Right ventricle myocardium inferior (tissue), 1 donor: ENCODE results near the gene RYR3. TPM values are rescaled to one million over a fixed set of nuclear protein-coding genes. Genes with fewer than 3 reads are reported as not detected.

ENCODE experiments used
- ATAC-seq: fragments of 200-7000 bp; cut with Tn5 transposase; one replicate; pipeline ENCODE4 v1.9.1; 2020; ENCODE audit warnings: mild to moderate bottlenecking, moderate library complexity
- DNase-seq: peaks from one replicate; pipeline ENCODE4 v3.0.0; 2021; ENCODE audit errors: missing footprints
- intact Hi-C: fragments of 100-400 bp; cut with DNase I; formaldehyde crosslinking; loops from one replicate; pipeline ENCODE4 v1.11.0; 2022
- total RNA-seq: library from RNA; stranded (reverse); fragmentation: NEBNext Ultra II Directional; extraction: Animal tissue kit (Norgen Biotek cat#: 25700); gene quantifications from one replicate; pipeline ENCODE4 v1.2.1, GENCODE V29; 2021
- donor health status: DM: no; HTN: yes; CAD: no; lungs with severe emphysema.

RYR3 gene
- total RNA-seq, 1 donor from 2014 or later = not detected

- peak; percentile 31 for ATAC-seq
- DNase-seq = no peak
- intact Hi-C loops = no loop called here
Measured at GRCh38 chr15:33654860-33655259, 344.1 kb downstream of the RYR3 start.

- DNase-seq (no peak), ATAC-seq (no peak)
- intact Hi-C loops = no loop called here
Measured at GRCh38 chr15:33655488-33655887, 344.7 kb downstream of the RYR3 start.

DNA sequence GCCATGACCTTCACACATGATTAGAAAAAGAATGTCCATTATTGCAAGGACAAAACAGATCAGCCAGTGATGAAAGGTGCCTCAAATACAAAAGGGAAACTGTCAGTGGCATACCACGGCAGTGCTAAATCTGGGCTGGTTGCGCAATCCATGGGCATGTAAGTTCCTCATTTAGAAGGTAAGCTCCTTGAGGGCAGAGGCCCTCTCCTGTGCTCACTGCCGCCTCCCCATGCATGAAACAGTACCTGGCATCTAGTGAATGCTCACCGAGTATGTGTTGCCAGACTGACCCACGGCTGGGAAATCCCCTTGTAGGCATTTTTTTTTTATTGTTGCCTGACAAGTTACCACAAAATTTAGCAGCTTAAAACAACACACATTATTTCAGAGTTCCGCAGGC, 345.4 kb downstream of the RYR3 start:
- no peak for DNase-seq
- intact Hi-C loops = no loop called here
- ATAC-seq = no peak

GRCh38 chr15:33660151-33660550, 349.4 kb downstream of the RYR3 start:
- intact Hi-C loops = no loop called here
- ATAC-seq = no peak

GRCh38 chr15:33662014-33662413, 351.2 kb downstream of the RYR3 start:
- ATAC-seq = no peak
- intact Hi-C loops = no loop called here
- no peak for DNase-seq

More at GRCh38 chr15:33660151-33660550, 349.4 kb downstream of the RYR3 start:
- no peak for DNase-seq

- no peak for ATAC-seq
- intact Hi-C loops = no loop called here
- no peak for DNase-seq
Measured at GRCh38 chr15:33664947-33665346, 354.2 kb downstream of the RYR3 start.

- intact Hi-C loops = no loop called here
- DNase-seq = no peak
Measured at GRCh38 chr15:33670567-33670966, 359.8 kb downstream of the RYR3 start.

DNA sequence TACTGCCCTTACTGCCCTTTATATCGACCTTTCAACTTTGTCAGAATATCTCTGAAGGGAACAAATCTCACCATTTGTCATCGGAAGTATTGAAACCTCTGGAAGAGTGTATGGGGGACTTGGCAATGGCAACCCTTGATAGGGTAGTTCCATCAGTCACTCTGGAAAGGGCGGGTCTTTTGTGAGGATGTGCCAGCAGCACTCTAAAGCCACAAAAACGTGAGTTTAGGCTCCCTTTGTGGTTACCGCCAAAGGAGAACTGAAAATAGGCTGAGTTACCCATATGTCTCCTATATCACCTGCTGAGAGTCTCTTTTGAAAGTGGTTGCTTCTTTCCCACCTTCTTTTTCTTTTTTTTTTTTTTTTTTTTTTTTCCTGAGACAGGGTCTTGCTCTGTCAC, 360.7 kb downstream of the RYR3 start:
- ATAC-seq (no peak), DNase-seq (no peak)
- intact Hi-C loops = no loop called here

More at GRCh38 chr15:33670567-33670966, 359.8 kb downstream of the RYR3 start:
- no peak for ATAC-seq

GRCh38 chr15:33675246-33675645, 364.5 kb downstream of the RYR3 start:
- intact Hi-C loops = no loop called here
- ATAC-seq = no peak
- DNase-seq = no peak

DNA sequence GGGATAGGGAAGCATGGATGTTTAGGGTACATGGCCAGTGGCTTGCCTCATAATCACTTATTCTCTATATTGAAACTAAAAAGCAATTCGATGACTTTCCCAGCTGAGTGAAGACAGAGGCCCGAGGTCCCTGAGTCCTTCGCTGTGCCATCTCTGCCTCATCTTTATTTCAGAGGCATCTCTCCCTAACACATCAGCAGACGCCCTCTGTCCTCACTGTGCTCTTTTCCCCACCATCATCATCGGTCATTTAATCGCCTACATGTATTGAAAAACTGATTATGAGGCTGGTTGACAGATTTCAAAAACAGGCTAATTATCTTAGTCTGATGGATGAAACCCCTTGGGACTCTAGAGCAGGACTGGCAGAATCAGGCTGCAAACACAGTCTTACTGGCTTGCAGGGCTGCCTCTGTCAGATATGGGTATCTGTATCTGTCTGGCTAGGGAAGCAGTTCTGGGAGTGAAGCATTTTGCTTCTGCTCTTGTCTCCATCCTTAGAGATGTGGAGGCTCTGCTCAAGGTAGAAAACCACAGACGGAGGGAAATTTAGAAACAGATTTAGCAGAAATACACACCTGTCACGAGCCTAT, 366.6 kb downstream of the RYR3 start:
- intact Hi-C loops = no loop called here
- ATAC-seq = no peak

DNA sequence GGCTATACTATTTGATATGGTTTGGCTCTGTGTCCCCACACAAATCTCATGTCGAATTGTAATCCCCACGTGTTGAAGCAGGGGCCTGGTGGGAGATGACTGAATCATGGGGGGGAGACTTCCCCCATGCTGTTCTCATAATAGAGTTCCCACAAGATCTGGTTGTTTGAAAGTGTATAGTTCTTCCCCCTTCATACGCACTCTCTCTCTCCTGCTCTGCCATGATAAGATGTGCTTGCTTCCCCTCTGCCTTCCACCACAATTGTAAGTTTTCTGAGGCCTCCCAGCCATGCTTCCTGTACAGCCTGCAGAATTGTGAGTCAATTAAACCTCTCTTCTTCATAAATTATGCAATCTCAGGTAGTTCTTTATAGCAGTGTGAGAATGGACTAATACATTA, 367.4 kb downstream of the RYR3 start:
- intact Hi-C loops = no loop called here

More for the DNA sequence above, 366.6 kb downstream of the RYR3 start:
- no peak for DNase-seq

GRCh38 chr15:33678602-33679001, 367.8 kb downstream of the RYR3 start:
- DNase-seq (no peak), ATAC-seq (no peak)
- intact Hi-C loops = no loop called here

More for the DNA sequence above, 367.4 kb downstream of the RYR3 start:
- ATAC-seq (no peak), DNase-seq (no peak)

DNA sequence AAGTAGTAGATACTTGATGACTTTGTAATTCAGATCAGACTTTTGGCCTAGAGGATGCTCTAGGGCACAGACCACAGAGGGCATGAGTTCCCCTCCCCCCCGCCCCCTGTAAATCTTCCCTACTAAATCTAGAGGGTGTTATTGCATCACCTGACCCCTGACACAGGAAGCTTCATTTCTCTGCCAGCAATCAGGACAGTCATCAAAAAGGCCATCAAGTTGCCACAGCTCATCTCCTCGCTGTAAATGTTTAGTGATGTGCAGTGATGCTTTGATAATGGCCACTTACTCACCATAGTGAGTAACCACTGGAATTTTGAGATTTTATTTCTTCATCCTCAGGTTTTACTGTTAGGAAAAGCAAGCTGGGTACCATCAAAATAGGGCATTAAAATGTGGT, 368.3 kb downstream of the RYR3 start:
- ATAC-seq = no peak
- intact Hi-C loops = no loop called here

DNA sequence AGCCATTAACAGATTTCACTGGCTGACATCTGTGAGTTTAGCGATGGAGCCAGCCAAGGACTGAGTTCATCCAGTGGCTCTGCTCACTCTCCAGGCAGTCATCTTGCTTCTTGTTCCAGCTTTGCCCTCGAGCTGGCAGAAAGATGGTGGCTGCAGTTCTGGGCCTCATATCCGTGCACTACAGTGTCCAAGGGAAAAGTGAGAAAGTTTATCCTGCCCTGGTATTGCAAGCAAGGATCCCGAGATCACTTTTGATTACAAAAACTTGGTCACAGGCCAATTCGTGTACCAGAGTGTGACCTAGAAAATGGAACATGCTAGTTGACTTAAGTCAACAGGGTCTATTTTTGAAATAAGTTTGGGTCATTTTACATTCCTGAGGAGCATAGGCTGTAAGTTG, 369.6 kb downstream of the RYR3 start:
- ATAC-seq (no peak), DNase-seq (no peak)
- intact Hi-C loops = no loop called here

More for the DNA sequence above, 368.3 kb downstream of the RYR3 start:
- no peak for DNase-seq

- intact Hi-C loops = no loop called here
- DNase-seq (no peak), ATAC-seq (no peak)
Measured at GRCh38 chr15:33693166-33693800, 382.5 kb downstream of the RYR3 start.

DNA sequence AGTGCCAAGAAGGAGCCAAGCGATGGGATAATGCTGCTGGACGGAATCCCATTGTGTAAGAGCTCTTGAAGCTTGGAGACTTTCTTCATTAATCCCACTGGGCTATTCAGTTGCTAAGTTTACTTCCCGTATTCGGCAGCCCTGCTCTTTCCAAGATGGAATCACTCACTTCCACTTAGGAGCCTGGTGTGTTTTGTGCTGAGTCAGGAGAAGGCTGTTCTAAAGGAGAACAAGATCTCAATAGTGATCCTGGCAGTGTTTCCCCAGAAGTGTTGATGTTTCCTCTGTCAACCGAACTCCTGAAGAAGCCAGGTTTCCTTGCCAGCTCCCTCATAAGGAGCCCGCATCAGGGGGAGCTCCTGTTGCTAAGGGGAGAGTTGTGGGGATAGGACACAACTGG, 387.4 kb downstream of the RYR3 start:
- intact Hi-C loops = no loop called here
- no peak for ATAC-seq

GRCh38 chr15:33699145-33699544, 388.4 kb downstream of the RYR3 start:
- DNase-seq (no peak), ATAC-seq (no peak)
- intact Hi-C loops = no loop called here

More for the DNA sequence above, 387.4 kb downstream of the RYR3 start:
- DNase-seq = no peak

GRCh38 chr15:33699691-33700447, 389.1 kb downstream of the RYR3 start:
- no peak for ATAC-seq
- no peak for DNase-seq
- intact Hi-C loops = loop anchor here (1.0 kb wide), 1 partner anchor 408 kb away; no protein-coding TSS in a partner anchor

DNA sequence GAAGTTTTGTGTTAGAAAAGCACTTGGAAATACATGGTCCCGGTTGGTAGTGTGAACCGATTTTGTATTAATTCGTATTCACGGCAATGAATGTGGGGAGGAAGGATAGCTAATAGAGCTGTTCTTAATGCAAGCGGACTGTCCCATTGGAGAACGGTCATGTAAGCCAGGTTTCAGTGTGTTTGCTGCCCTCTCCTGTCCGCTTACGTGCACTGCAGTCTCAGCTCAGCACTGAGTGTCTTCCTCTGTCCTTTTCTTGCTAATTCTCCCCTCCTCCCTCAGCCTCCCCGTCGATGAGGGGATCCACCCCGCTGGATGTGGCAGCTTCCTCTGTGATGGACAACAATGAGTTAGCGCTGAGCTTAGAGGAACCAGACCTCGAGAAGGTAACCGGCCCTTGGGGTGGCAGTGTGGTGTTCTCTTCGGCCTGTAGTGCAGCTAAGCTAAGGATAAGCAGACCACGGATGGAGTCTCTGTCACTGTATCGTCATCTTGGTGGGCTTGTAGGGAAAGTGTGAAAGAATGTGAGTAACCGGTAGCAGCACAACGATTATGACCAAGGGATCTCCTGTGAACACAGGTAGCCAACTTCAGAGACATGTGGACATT, 390.0 kb downstream of the RYR3 start:
- intact Hi-C loops = loop anchor here (1.0 kb wide), 1 partner anchor 408 kb away; no protein-coding TSS in a partner anchor
- peak; percentile 74 for ATAC-seq
- DNase-seq = no peak
